ENCODE measurements around the gene LILRA2. TPM values are rescaled to one million over a fixed set of nuclear protein-coding genes. Genes with fewer than 3 reads are reported as not detected.
"Not testable (repeated sequence)": the region's sequence is repeated elsewhere in the genome, so short reads cannot be mapped to it uniquely, and the experiment has no call there.

The LILRA2 gene
- total RNA-seq, 2 experiments from 2014 or later = not detected

- CTCF ChIA-PET = no interaction called here
- Mint-ChIP-seq H3K27me3 (peaks cover 7% of the 10 kb centered on the region), H3K36me3 (ENCODE audit: low read depth) (no peaks in the 10 kb centered on the region), H3K4me1 (no peaks in the 10 kb centered on the region), H3K4me3 (no peak overlapping the region), H3K9me3 (no peaks in the 10 kb centered on the region), H3K27ac (no peak overlapping the region)
- no peak for DNase-seq
- POLR2A ChIA-PET = no interaction called here
These were observed 33.5 kb downstream of the LILRA2 start for GRCh38 chr19:54606891-54607784.

GRCh38 chr19:54607785-54608150, 34.2 kb downstream of the LILRA2 start:
- no peaks in the 10 kb centered on the region for H3K4me1 Mint-ChIP-seq
- no peaks in the 10 kb centered on the region for H3K36me3 Mint-ChIP-seq (ENCODE audit: low read depth)
- peaks cover 6% of the 10 kb centered on the region for H3K27me3 Mint-ChIP-seq
- CTCF ChIA-PET = no interaction called here
- no peak overlapping the region for H3K27ac Mint-ChIP-seq
- no peak for DNase-seq
- H3K4me3 Mint-ChIP-seq = no peak overlapping the region
- H3K9me3 Mint-ChIP-seq = no peaks in the 10 kb centered on the region
- POLR2A ChIA-PET = no interaction called here

- no peak for DNase-seq
- no peaks in the 10 kb centered on the region for H3K9me3 Mint-ChIP-seq
- peaks cover 6% of the 10 kb centered on the region for H3K27me3 Mint-ChIP-seq
- H3K4me3 Mint-ChIP-seq = no peak overlapping the region
- ChIA-PET POLR2A (no interaction called here), CTCF (no interaction called here)
- no peak overlapping the region for H3K27ac Mint-ChIP-seq
- no peaks in the 10 kb centered on the region for H3K4me1 Mint-ChIP-seq
- H3K36me3 Mint-ChIP-seq (ENCODE audit: low read depth) = no peaks in the 10 kb centered on the region
These were observed 34.6 kb downstream of the LILRA2 start for GRCh38 chr19:54608205-54608604.

GRCh38 chr19:54608792-54609191, 35.2 kb downstream of the LILRA2 start:
- POLR2A ChIA-PET = no interaction called here
- Mint-ChIP-seq H3K9me3 (no peaks in the 10 kb centered on the region), H3K4me1 (no peaks in the 10 kb centered on the region), H3K36me3 (ENCODE audit: low read depth) (no peaks in the 10 kb centered on the region), H3K27me3 (peaks cover 6% of the 10 kb centered on the region), H3K4me3 (no peak overlapping the region), H3K27ac (no peak overlapping the region)
- DNase-seq = no peak
- CTCF ChIA-PET = no interaction called here

GRCh38 chr19:54609356-54609791, 35.8 kb downstream of the LILRA2 start:
- no peaks in the 10 kb centered on the region for H3K9me3 Mint-ChIP-seq

GRCh38 chr19:54612428-54612827, 38.8 kb downstream of the LILRA2 start:
- DNase-seq = no peak
- POLR2A ChIA-PET = no interaction called here
- Mint-ChIP-seq H3K36me3 (ENCODE audit: low read depth) (no peaks in the 10 kb centered on the region), H3K27me3 (peaks cover 5% of the 10 kb centered on the region), H3K9me3 (no peaks in the 10 kb centered on the region), H3K4me1 (no peaks in the 10 kb centered on the region), H3K27ac (no peak overlapping the region), H3K4me3 (no peak overlapping the region)
- CTCF ChIA-PET = no interaction called here

More at GRCh38 chr19:54609356-54609791, 35.8 kb downstream of the LILRA2 start:
- DNase-seq = no peak
- ChIA-PET CTCF (no interaction called here), POLR2A (no interaction called here)
- Mint-ChIP-seq H3K27me3 (peaks cover 6% of the 10 kb centered on the region), H3K36me3 (ENCODE audit: low read depth) (no peaks in the 10 kb centered on the region), H3K27ac (no peak overlapping the region), H3K4me1 (no peaks in the 10 kb centered on the region), H3K4me3 (no peak overlapping the region)

GRCh38 chr19:54614726-54615125, 41.1 kb downstream of the LILRA2 start:
- Mint-ChIP-seq H3K4me1 (no peaks in the 10 kb centered on the region), H3K27me3 (peaks cover 9% of the 10 kb centered on the region), H3K27ac (no peak overlapping the region), H3K36me3 (ENCODE audit: low read depth) (no peaks in the 10 kb centered on the region), H3K9me3 (no peaks in the 10 kb centered on the region), H3K4me3 (no peak overlapping the region)
- CTCF ChIA-PET = interaction anchor here (1.0 kb wide), 1 partner anchor 133 kb away, joined by 3 read pairs; no protein-coding TSS in a partner anchor
- no peak for DNase-seq
- POLR2A ChIA-PET = no interaction called here

GRCh38 chr19:54616057-54616456, 42.5 kb downstream of the LILRA2 start:
- DNase-seq = no peak
- H3K36me3 Mint-ChIP-seq (ENCODE audit: low read depth) = no peaks in the 10 kb centered on the region
- no peak overlapping the region for H3K4me3 Mint-ChIP-seq
- no peaks in the 10 kb centered on the region for H3K4me1 Mint-ChIP-seq
- no peaks in the 10 kb centered on the region for H3K9me3 Mint-ChIP-seq
- CTCF ChIA-PET = no interaction called here
- H3K27ac Mint-ChIP-seq = no peak overlapping the region
- H3K27me3 Mint-ChIP-seq = peaks cover 9% of the 10 kb centered on the region
- POLR2A ChIA-PET = no interaction called here

- DNase-seq = no peak
- Mint-ChIP-seq H3K27me3 (peaks cover 17% of the 10 kb centered on the region), H3K9me3 (no peaks in the 10 kb centered on the region), H3K36me3 (ENCODE audit: low read depth) (no peaks in the 10 kb centered on the region), H3K4me3 (no peak overlapping the region), H3K27ac (no peak overlapping the region), H3K4me1 (no peaks in the 10 kb centered on the region)
- ChIA-PET POLR2A (interaction anchor here (0.6 kb wide), 1 partner anchor 85 kb away, joined by 3 read pairs; no protein-coding TSS in a partner anchor), CTCF (interaction anchor here (0.6 to 0.8 kb wide), 2 partner anchors 21 to 128 kb away, joined by 3 read pairs; no protein-coding TSS in a partner anchor)
These were observed 43.4 kb downstream of the LILRA2 start for GRCh38 chr19:54616821-54617560.

GRCh38 chr19:54620464-54620863, 46.9 kb downstream of the LILRA2 start:
- POLR2A ChIA-PET = no interaction called here
- Mint-ChIP-seq H3K9me3 (no peaks in the 10 kb centered on the region), H3K4me3 (no peak overlapping the region), H3K27me3 (peaks cover 24% of the 10 kb centered on the region), H3K4me1 (no peaks in the 10 kb centered on the region), H3K27ac (no peak overlapping the region), H3K36me3 (ENCODE audit: low read depth) (no peaks in the 10 kb centered on the region)
- no peak for DNase-seq
- CTCF ChIA-PET = no interaction called here

- Mint-ChIP-seq H3K27ac (no peak overlapping the region), H3K27me3 (peaks cover 26% of the 10 kb centered on the region), H3K9me3 (no peaks in the 10 kb centered on the region), H3K4me3 (no peak overlapping the region), H3K36me3 (ENCODE audit: low read depth) (no peaks in the 10 kb centered on the region), H3K4me1 (no peaks in the 10 kb centered on the region)
- ChIA-PET CTCF (no interaction called here), POLR2A (no interaction called here)
- DNase-seq = no peak
These were observed 48.8 kb downstream of the LILRA2 start for GRCh38 chr19:54622431-54622830.

GRCh38 chr19:54624234-54624633, 50.6 kb downstream of the LILRA2 start:
- POLR2A ChIA-PET; H3K27ac Mint-ChIP-seq; H3K4me1 Mint-ChIP-seq; CTCF ChIA-PET; H3K9me3 Mint-ChIP-seq; H3K4me3 Mint-ChIP-seq; H3K36me3 Mint-ChIP-seq (ENCODE audit: low read depth); DNase-seq: not testable (repeated sequence)
- H3K27me3 Mint-ChIP-seq = peaks cover 27% of the 10 kb centered on the region

GRCh38 chr19:54624934-54625730, 51.5 kb downstream of the LILRA2 start:
- DNase-seq; H3K4me1 Mint-ChIP-seq; H3K27ac Mint-ChIP-seq; H3K4me3 Mint-ChIP-seq; H3K9me3 Mint-ChIP-seq; POLR2A ChIA-PET; CTCF ChIA-PET; H3K36me3 Mint-ChIP-seq (ENCODE audit: low read depth): not testable (repeated sequence)
- peaks cover 32% of the 10 kb centered on the region for H3K27me3 Mint-ChIP-seq

Data from activated CD4-positive, alpha-beta memory T cell treated with anti-CD3 and anti-CD28 coated beads, Interleukin-2, amount 10 ng/mL, durations not matched to agents 7 days and 5 days (primary cell).